HG03521 (cell line): ENCODE data around the gene SLC51B.
"Not testable (repeated sequence)": the region's sequence is repeated elsewhere in the genome, so short reads cannot be mapped to it uniquely, and the experiment has no call there.

ENCODE experiments used
- ATAC-seq: cut with Tn5 transposase; IDR thresholded peaks from one replicate; pipeline ENCODE4 v1.9.1; 2021; ENCODE audit warnings: mild to moderate bottlenecking, moderate library complexity; ENCODE audit not compliant: unreplicated experiment

Gene SLC51B

DNA sequence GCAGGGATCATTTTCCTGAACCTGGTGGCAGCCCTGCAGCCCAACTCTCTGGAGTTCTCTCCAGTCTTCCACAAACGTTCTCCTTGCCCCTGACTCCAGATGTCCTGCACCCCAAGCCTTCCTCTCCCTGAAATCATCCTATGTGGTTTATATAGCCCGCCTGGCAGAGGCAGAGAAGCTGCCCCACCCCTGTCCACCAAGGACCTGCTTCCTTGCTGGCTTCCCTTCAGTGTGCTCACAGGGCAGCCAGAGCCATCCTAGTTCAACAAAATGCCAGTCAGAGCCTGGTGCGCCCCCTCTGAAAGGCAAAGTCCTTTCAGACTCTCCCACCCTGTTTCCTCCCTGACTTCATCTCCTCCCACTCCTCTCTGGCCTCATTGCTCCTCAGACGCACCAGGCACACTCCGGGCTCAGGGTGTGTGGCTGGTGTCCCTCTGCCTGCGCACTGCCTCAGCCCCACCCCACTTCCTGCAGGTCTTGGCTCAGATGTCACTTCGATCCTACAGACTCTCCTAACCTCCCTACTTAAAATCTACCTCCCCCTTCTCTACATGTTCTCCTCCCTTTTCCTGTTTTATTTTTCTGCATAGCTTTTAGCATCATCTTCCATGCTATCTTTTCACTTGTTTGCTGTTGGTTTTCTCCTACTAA lies 37.2 kb downstream of the SLC51B start:
- no peak for ATAC-seq

DNA sequence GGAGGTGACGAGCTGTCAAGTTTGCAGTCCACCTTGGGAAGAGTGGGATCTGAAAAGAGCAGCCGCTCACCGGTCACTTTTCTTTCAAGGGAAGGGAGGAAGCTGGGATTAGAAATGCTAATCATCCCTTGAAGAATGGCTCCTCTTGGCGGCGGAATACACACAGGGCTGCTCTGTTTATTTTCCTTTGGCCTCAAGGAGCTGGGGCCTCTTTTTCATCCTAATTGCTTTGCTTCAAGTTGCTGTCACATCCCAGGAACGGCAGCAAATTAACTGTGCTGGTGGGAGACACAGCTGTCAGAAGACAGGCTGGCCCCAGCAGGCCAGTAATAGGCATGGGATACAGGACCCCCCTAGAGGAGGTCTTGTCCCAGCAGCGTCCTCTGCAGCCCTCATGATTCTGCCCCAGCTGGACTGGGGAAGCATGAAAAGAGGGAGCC lies 38.1 kb downstream of the SLC51B start:
- ATAC-seq, result no peak

DNA sequence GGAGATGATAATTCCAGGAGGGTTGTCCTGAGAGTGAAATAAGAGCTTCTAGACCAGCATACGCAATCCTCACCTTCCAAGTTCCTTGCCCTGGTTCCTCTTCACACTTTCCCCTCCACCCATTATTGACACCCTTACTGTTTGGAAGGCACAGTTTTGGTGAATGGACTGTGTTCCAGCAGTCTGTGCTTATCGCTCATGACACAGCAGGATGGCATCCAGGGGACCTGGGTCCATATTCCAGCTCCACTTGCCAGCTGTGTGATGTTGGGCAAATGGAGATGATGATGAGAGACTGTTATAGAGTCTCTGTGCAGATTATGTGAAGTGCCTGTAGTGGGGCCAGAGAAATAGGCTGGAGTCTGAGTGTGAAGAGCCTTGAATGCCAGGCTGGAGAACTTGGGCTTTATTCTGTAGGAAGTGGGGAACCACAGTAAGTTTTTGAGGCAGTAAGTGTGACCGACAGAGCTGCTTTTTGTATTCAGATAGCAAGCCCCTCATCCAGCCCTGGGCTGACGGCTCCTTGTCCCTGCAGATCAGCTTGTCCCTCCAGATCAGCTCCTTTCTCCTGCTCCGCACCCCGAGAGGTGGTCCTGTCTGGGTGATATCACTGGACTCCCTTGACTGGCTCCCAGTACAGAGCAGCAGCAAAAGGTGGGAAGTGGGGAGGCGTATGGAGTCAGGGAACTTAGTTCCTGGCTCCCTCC lies 39.5 kb downstream of the SLC51B start:
- no peak for ATAC-seq

DNA sequence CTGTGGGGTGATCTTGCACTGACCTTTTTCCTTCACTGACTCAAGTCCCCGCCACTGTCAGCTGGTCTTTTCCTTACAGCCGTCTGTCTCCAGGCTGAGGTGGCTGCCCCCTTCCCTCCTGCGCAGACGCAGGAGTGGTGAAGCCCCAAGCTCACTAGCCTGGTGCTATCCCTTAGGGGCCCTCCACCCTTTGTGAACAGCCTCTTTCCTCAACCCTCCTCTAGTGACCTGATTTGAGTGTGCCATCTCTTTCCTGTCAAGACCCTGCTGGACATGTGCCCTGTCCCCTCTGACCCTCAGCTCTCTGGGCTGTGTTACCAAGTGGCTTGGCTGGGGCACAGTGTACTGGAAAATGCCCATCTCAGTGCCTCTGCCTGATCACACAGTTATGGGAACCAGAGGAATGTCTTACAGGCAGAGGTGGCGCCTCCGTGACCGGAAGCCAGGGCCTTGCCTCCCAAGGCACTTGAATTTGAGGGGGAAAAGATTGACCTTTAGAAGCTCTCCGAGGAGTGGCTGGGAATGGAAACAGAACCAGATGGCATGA lies 40.1 kb downstream of the SLC51B start:
- ATAC-seq, result no peak

DNA sequence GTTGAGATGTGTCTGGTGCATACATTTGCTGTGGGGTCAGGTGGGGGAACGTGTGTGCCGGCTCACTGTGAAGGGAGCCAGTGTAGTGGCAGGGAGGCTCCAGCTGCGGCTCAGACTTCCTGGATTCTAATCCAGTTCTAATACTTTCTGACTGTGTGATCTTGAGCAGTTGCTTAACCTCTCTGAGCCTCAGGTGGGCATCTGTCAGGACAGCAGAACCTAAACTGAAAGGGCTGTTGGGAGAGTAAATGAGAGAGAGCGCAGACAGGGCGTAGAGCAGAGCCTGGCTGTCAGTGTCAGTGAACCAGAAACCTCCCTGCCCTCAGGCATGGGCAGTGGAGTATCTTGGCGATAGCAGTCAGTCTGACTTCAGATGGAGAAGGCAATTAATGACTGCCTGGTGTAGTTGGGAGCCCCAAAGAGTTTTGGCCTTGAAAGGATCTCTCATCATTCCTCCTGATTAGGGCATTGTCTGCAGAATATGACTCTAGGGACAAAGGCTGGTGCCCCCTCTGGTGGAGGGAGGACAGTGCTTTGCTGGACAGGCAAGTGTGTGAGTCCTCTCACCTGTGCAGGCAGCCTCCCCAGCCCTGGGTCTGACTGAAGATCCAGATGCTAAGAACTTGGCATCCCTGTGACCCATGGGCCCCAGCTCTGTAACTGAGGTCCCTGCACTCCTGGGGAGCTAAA lies 40.9 kb downstream of the SLC51B start:
- no peak for ATAC-seq

DNA sequence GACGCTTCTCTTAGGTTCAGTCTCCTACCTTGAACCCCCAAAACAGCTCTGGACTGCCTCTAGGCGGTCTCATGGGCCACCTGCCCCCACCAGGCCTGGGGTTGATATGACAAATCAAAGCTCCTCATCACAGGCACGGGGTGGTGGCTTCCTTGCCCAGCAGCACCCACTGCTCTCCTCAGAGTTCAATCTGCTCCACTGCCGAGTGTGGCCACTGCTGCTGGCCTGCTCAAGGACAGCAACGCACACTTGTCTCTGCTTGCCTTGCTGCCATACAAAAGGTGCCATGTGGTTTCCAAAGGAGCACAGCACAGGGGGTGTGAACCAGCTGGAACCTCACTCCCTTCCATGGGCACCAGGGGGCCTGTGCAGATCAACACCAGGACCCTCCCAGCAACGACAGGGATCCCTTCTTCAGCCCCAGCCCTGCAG lies 41.5 kb downstream of the SLC51B start:
- ATAC-seq, result no peak

DNA sequence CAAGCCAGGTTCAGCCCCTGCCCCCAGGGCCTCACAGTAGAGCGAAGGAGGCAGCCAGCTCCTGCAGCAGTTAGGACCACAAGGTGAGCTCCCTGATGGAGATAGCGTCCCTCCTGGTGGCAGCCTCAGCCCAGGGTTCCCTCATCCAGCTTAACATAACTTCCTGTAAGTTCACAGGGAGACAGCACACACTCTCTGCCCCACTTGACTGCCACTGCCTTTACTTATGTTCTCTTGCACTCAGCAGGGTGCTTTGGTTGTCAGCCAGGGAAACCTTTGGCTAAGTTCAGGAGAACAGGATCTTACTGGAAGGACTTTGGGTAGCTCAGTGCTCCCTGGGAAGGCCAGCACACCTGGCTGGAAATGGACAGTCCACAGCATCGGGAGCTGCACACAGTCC lies 42.2 kb downstream of the SLC51B start:
- ATAC-seq, result no peak

DNA sequence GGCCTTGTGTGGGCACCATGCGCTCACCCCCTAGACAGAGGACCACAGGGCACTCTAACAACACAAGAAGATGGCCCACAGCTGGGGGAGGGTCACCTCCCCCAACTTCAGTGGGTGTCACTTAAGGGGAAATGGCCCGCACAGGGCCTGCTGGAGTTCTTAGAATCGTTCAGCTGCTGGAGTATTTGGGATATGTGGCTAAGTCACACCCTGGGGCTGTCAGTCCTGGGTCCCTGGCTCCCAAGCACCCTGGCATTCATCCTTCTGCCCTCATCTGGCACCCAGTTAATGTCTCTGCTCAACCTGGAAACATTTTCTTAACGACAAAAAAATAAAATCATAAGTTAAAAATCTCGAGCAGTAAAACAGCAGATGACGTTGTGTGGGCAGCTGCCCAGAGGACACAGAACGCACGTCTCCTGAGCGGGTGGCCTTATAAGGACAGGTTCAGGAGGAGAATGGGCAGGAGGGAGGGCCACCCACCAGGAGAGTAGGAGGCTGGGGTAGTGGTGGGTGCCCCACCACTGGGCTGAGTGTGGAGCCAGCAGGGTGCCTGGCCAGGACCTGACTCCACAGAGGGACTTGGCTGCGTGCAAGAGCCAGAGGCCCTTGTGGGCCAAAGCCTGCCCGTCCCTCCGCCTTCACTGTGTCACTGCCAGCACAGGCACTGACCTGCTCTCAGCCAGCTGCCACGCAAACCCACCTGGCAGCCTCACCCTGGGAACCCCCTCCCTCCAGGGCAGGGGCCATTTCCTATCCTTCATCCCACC lies 42.9 kb downstream of the SLC51B start:
- no peak for ATAC-seq

DNA sequence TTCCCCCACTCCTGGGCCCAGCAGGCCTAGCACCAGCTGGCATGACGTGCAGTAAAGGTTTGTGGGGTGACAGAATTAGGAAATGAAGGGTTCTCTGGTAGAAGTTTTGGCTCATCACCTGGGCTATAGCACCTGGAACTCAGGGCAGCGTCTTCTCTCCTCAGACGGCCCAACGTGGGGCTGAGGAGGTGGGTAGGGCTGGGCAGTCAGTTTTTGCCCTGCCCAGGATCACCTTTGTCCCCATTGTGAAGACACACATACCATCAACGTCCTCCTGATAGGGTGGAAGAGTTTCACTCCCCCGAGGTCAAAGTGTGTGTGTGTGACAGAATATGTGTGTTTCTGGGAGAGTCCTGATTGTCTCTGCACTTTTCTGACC lies 43.4 kb downstream of the SLC51B start:
- no peak for ATAC-seq

DNA sequence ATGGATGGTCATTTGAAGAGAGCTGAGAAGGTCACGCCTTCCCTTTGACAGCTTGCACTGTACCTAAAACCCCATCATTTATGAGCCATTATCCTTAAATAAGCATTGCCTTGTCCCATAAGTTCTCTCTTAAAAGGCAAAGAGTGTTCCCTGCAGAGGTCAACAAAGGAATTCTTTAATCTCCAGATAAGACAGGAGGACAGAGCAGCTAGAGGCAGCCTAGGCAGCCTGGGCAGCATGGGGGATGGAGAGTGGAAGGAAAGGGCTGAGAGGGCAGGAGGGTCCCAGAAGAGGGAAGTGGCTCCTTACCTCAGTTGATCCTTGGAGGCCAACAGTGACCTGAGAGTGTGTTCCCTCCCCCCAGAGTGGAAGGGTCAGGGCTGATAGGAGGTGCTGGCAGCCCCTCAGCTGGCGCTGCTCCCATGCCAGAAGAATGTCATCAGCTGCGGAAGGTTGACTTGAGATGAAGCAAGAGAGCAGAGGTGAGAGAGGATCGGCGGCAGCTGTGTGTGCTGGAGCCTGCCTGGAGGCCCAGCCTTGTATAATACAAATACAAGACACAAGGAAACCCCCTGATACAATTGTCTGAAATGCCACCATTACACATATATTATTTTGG lies 44.1 kb downstream of the SLC51B start:
- no peak for ATAC-seq

DNA sequence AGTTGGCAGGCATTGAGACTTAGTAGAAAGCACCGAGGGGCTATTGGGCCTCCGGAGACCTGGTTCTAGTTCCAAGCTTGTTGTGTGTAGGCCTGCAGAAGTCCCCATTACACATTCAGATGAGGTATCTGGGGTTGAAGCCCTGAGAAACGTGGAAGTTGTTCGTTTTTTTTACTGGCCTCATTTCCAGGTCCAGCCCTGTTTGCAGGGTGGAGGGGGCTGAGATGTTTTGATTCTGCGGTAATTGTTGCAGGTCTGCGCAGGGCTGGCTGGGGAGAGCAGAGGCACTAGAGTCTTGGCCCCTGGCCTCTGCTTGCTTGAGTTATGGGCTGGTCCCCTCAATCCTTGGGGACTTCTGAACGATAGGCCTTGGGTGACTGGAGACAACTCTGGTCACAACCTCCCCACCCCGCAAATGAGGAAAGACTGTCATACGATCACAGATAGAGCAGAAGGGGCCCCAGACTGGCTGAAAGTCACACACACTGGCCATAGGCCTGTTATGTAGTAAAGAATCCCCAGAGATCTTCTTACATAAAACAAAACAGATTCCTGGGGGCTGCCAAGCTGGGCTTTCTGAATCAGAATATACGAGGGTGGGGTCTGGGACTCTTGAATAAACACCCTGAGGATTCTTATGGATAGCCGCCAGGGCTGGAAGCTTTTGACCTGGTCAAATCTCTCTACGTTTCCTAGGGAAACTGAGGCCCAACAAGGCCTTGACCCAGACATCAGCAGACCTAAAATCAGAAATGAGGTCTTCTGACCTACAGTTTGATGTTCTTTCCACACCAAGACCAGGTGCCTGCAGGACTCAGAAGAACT lies 47.0 kb downstream of the SLC51B start:
- ATAC-seq, result no peak

DNA sequence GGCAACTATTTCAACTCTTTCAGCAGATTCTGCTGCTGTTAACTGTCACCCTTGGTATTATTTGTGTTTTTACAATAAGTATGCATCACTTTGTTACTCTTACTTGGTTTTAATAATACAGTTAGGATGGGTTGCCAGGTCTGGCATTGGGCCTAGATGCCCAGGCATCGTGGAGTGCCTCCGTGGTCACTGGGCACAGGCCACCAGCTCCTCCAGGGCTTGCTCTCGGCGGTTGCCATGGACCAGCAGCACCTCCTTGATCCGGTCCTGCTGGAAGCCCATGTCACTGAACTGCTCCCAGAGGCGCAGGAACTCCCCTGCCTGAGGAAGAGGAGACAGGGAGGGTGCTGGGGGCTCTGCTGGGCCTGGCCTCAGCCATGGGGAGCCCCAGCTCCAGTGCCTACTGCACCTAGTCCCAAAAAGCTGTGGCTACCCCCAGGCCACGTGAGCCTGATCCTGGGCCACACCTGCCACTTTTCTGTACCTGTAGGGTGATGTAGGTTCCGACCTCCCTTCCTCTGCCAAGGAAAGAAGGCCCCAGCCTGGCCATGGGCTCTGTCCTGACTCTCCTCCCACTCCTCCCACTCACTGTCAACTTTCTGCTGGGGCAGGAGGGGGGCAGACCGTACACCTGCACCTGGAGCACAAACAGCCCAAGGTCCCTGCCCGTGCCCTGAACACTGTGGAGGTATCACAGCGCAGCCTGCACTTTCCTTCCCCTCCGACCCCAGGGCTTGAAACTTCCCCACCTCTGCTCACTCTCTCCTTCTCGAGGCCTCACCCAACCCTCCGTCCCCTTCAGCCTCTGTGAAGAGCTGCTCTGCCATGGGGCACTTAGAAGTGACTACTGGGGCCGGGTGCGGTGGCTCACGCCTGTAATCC lies 48.0 kb downstream of the SLC51B start:
- ATAC-seq, result no peak

DNA sequence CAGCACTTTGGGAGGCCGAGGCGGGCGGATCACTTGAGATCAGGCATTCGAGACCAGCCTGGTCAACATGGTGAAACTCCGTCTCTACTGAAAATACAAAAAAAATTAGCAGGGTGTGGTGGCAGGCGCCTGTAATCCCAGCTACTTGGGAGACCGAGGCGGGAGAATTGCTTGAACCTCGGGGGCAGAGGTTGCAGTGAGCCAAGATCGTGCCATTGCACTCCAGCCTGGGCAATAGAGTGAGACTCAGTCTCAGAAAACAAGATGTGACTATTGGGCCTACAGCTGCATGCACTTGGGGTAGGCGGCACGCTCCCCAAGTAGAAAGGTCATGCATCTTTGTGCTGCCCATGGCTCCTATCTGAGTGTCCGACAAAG lies 48.6 kb downstream of the SLC51B start:
- ATAC-seq, result not testable (repeated sequence)

DNA sequence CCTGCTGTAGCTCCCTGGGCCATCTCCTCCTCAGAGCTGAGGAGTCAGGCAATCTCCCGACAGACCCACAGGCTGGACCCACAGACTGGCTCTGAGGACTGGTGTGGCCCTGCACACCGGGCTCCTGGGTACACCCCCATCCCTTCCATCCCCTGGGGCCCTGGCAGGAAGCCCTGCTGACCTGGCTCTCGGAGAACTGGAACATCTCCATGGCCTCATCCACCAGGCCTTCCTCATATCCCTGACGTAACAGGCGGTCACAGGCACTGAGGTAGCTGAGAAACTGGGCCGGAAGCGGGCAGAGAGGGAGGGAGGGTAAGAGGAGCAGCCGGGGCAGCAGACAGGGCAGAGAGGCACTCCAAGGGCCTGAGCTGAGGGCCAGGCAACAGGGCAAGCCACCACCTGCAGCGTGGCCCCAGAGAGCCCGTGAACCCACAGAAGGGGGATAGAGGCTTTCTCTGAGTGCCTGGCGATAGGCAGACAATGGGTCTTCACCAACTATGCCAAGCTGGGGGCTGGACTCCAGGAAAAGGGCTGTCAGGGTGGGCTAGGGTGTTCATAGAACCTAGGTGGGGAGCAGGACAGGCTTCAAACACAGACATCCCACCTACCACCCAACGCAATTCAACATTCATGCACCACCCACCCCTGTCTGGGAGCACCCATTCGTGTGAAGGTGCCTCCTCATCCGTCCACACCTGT lies 49.3 kb downstream of the SLC51B start:
- no peak for ATAC-seq

DNA sequence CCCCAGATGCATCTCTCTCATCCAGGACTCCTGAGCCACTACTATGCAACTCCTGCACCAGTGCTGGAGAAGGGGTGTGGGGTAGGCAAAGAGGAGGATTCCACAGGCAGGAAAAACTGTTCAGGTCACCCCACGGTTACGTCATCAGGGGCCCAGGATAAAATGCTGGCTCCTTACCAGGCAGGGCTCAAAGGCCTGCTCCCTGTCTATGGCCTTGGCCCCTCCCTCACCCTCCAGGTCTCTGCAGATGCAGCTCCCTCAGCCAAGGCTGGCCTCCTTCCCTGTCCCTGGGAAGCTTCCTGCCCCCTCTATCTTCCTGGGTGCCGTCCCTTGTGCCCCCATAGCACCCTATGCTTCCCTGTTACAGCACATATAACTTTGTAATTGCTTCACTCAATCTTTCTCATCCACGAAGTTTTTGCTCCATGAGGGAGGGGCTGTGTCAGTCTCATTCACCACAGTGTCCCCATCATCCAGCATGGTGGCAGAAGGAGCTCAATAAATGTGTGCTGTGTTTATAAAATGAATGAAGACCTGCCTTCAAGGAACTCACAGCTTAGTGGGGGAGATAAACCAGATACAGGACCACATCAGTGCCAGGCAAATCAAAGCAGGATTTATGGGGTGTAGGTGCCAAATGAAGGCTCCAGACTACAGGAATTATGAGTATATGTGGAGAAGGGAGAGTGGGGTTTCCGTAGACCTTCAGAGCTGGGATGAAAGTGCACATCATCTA lies 50.0 kb downstream of the SLC51B start:
- no peak for ATAC-seq

DNA sequence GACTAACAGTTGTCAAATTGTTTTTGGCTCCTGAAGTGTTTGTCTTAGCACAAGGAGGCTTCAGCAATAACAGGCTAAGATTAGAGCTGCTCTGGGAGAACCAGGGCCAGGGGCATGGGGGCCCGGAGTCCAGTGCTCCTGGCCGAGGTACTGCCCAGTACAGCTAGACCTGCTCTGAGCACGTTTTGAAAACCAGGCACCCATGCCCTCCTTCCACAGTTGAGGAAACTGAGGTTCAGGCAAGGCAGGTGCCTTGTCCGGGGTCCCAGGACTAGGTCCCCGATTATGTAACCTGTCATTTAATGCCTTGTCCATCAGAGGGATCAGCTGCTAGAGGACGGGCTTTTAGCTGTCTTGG lies 50.5 kb downstream of the SLC51B start:
- ATAC-seq, result no peak

DNA sequence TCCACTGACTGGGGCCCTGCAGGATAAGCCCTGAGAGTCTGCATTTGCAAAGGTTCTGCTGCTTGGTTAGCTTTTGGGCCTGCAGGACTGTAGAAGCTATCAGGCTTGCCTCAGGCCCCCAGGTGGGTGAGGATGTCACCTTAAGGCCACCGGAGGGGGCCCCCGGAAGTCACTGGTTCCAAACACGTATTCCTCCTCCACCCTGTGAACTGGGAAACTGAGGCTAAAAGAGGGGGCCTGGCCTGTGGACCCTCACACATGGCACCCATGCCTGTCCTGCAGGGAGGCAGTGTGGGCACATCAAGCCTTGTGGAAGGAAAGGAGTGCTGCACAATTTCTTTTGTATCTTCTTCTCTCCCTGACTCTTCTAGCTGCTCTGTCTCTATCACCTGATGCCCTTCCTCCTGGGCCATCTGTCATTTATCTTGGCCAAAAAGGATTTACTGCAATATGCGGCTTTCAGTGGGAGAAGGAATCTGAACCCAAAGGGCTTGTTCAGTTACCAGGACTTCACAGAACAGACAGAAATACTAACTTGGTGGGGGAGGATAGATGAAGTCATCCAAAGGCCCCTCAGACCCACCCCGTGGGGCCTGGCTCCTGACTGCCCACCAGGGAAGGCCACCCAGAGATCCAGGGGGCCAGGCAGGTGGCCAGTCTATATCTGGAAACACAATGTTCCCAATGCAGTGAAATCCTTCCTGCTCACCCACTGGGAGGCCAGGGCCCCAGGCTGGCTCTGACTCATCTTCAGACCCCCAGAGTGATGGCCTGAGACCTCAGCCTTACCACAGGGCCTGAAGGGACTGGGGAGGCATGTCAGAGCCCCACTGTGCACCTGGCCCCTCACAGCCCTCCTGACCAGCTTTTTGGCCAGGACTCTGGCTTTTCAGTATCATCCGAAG lies 51.5 kb downstream of the SLC51B start:
- ATAC-seq, result no peak
